Suprapubic skin (tissue), 4 donors: ENCODE measurements around the gene THEM5. TPM values are rescaled to one million over a fixed set of nuclear protein-coding genes. Genes with fewer than 3 reads are reported as not detected.

Experiments used
- DNase-seq, 2 donors: peaks; one replicate each; pipeline ENCODE4 v3.0.0-alpha.2; 2019; ENCODE audit warnings: low spot score in 2 of 2
- H3K27ac ChIP-seq: fragments of 200-600 bp; sonication (generic); one replicate; pipeline ENCODE4 v1.5.1; 2019
- H3K27me3 ChIP-seq: fragments of 200-600 bp; sonication (generic); one replicate; pipeline ENCODE4 v1.5.1; 2019
- H3K36me3 ChIP-seq: fragments of 200-600 bp; sonication (generic); one replicate; pipeline ENCODE4 v1.5.1; 2019
- H3K4me1 ChIP-seq: fragments of 200-600 bp; sonication (generic); one replicate; pipeline ENCODE4 v1.5.1; 2019
- H3K4me3 ChIP-seq: fragments of 200-600 bp; sonication (generic); one replicate; pipeline ENCODE4 v1.5.1; 2019; ENCODE audit warnings: mild to moderate bottlenecking
- H3K9me3 ChIP-seq: fragments of 200-600 bp; sonication (generic); one replicate; pipeline ENCODE4 v1.5.1; 2019
- CTCF ChIP-seq, 2 donors: fragments of 200-600 bp in 1 of 2; fragments of 450-650 bp in 1 of 2; sonication (generic) in 1 of 2; IDR thresholded peaks; one replicate each; pipeline ENCODE4 v1.5.1; 2016 to 2019; ENCODE audit warnings: antibody characterized with exemption in 2 of 2, mild to moderate bottlenecking in 1 of 2, moderate library complexity in 1 of 2
- EP300 ChIP-seq: sonication (generic); formaldehyde crosslinking; IDR thresholded peaks from one replicate; pipeline ENCODE4 v1.6.1; 2017; ENCODE audit warnings: antibody characterized with exemption
- POLR2A ChIP-seq, 2 donors: fragments of 450-650 bp; IDR thresholded peaks; one replicate each; pipeline ENCODE4 v1.6.1; 2017; ENCODE audit warnings: antibody characterized with exemption in 2 of 2, mild to moderate bottlenecking in 2 of 2, moderate library complexity in 2 of 2
- POLR2AphosphoS5 ChIP-seq, 3 donors: sonication (generic); formaldehyde crosslinking; IDR thresholded peaks; one replicate each; pipeline ENCODE4 v1.6.1; 2017; ENCODE audit warnings: antibody characterized with exemption in 3 of 3
- WGBS: methylation state at CpG from one replicate; pipeline ENCODE4 v1.1.5; 2018; 5-methylcytosine and 5-hydroxymethylcytosine counted together
- total RNA-seq, 4 donors: library from RNA; depleted of rRNA; stranded (reverse); fragments of >200 nt; gene quantifications; one replicate each; pipeline ENCODE4 v1.1.0, GENCODE V29; 2016

THEM5 gene
- total RNA-seq, 4 donors from 2014 or later: 29.1 to 89.7 (median 64.3) TPM

GRCh38 chr1:151801310-151801820 lies 52.1 kb downstream of the THEM5 start:
- TF ChIP-seq CTCF (IDR thresholded peaks at IDR 0.05) (no peak), EP300 (no peak), POLR2A (IDR thresholded peaks at IDR 0.05) (no peak), POLR2AphosphoS5 (IDR thresholded peaks at IDR 0.05) (no peak)
- Histone ChIP-seq H3K4me1 (no peaks in the 10 kb centered on the region), H3K36me3 (no peaks in the 10 kb centered on the region), H3K27ac (no peak overlapping the region), H3K9me3 (no peaks in the 10 kb centered on the region), H3K27me3 (no peaks in the 10 kb centered on the region), H3K4me3 (no peak overlapping the region)
- peak in 1 of 2 donors; percentile 72 for DNase-seq
- 83% methylated on average over 10 of the region's 12 CpGs for WGBS

GRCh38 chr1:151800830-151801229 lies 52.7 kb downstream of the THEM5 start:
- no peak for TF ChIP-seq POLR2AphosphoS5 (IDR thresholded peaks at IDR 0.05)
- no peak for TF ChIP-seq CTCF (IDR thresholded peaks at IDR 0.05)
- no peak for TF ChIP-seq POLR2A (IDR thresholded peaks at IDR 0.05)
- TF ChIP-seq EP300: no peak
- H3K27ac ChIP-seq: no peak overlapping the region
- no peaks in the 10 kb centered on the region for H3K9me3 ChIP-seq
- H3K36me3 ChIP-seq: no peaks in the 10 kb centered on the region
- no peaks in the 10 kb centered on the region for H3K27me3 ChIP-seq
- H3K4me3 ChIP-seq: no peak overlapping the region
- no peak for DNase-seq
- no peaks in the 10 kb centered on the region for H3K4me1 ChIP-seq
- WGBS: 58% methylated on average over 5 of the region's 8 CpGs

- no peak for TF ChIP-seq EP300
- TF ChIP-seq POLR2AphosphoS5 (IDR thresholded peaks at IDR 0.05): no peak
- TF ChIP-seq CTCF (IDR thresholded peaks at IDR 0.05): no peak
- TF ChIP-seq POLR2A (IDR thresholded peaks at IDR 0.05): no peak
- no peaks in the 10 kb centered on the region for H3K27me3 ChIP-seq
- no peaks in the 10 kb centered on the region for H3K9me3 ChIP-seq
- WGBS: 47% methylated on average over 9 of the region's 9 CpGs
- no peak overlapping the region for H3K27ac ChIP-seq
- H3K36me3 ChIP-seq: no peaks in the 10 kb centered on the region
- H3K4me3 ChIP-seq: no peak overlapping the region
- DNase-seq: peak in 1 of 2 donors; percentile 8
- H3K4me1 ChIP-seq: no peaks in the 10 kb centered on the region
Observed at GRCh38 chr1:151799179-151800022, 54.1 kb downstream of the THEM5 start.

GRCh38 chr1:151798571-151798970 lies 54.9 kb downstream of the THEM5 start:
- WGBS: 91% methylated on average over 4 of the region's 5 CpGs

More at GRCh38 chr1:151798571-151798970, 54.9 kb downstream of the THEM5 start:
- H3K9me3 ChIP-seq: no peaks in the 10 kb centered on the region
- no peak overlapping the region for H3K27ac ChIP-seq
- H3K4me1 ChIP-seq: no peaks in the 10 kb centered on the region
- H3K36me3 ChIP-seq: no peaks in the 10 kb centered on the region
- no peak for TF ChIP-seq POLR2A (IDR thresholded peaks at IDR 0.05)
- no peak for TF ChIP-seq CTCF (IDR thresholded peaks at IDR 0.05)
- no peak overlapping the region for H3K4me3 ChIP-seq
- peak in 1 of 2 donors; percentile 21 for DNase-seq
- no peaks in the 10 kb centered on the region for H3K27me3 ChIP-seq

Other genes with a start within 250 kb of the THEM5 start
- gene SNX27, start 241.7 kb downstream of the THEM5 start, total RNA-seq: 10 to 100 TPM; 19.8 to 45.4 (median 29.0) TPM
- gene CELF3, start 136.9 kb downstream of the THEM5 start, total RNA-seq: not detected
- not detected for gene RIIAD1, start 132.2 kb downstream of the THEM5 start, total RNA-seq
- 10 to 100 TPM; 52.8 to 77.5 (median 59.4) TPM for gene MRPL9, start 90.2 kb downstream of the THEM5 start, total RNA-seq
- 1 to 10 TPM; 1.2 to 4.1 (median 3.1) TPM for gene TDRKH, start 63.2 kb downstream of the THEM5 start, total RNA-seq
- 1 to 10 TPM in 1 of 4 donors, under 1 TPM in 3; 0.38 to 2.7 (median 0.81) TPM for gene LINGO4, start 48.3 kb downstream of the THEM5 start, total RNA-seq
- 10 to 100 TPM; 29.0 to 73.8 (median 43.0) TPM for gene RORC, start 21.9 kb downstream of the THEM5 start, total RNA-seq
- 1 to 10 TPM in 3 of 4 donors, under 1 TPM in 1; 0.68 to 7.3 (median 2.1) TPM for gene C2CD4D, start 13.9 kb downstream of the THEM5 start, total RNA-seq
- 10 to 100 TPM in 1 of 4 donors, 1 to 10 TPM in 3; 6.7 to 31.5 (median 8.9) TPM for gene THEM4, start 55.8 kb upstream of the THEM5 start, total RNA-seq
- gene S100A10, start 140.1 kb upstream of the THEM5 start, total RNA-seq: 100 to 1,000 TPM; 109 to 247 (median 171) TPM
- gene S100A11, start 183.3 kb upstream of the THEM5 start, total RNA-seq: 100 to 1,000 TPM; 431 to 722 (median 606) TPM
- gene TCHHL1, start 235.4 kb upstream of the THEM5 start, total RNA-seq: 1 to 10 TPM in 3 of 4 donors, not detected in 1; 1.7 to 4.4 (median 3.3) TPM